Activated T-cell treated with anti-CD3 and anti-CD28 coated beads for 1 hour (primary cell): ENCODE results near the gene ADARB2.

Experiments used
- DNase-seq: peaks from one replicate; pipeline ENCODE4 v3.0.0-alpha.2; 2020; ENCODE audit warnings: low read depth

Gene ADARB2

GRCh38 chr10:1495915-1496517, 241.3 kb downstream of the ADARB2 start:
- no peak for DNase-seq

- DNase-seq, result no peak
Measured at GRCh38 chr10:1492641-1493040, 244.7 kb downstream of the ADARB2 start.

- no peak for DNase-seq
Measured at GRCh38 chr10:1491901-1492300, 245.4 kb downstream of the ADARB2 start.

GRCh38 chr10:1489801-1490200, 247.5 kb downstream of the ADARB2 start:
- DNase-seq, result no peak

- DNase-seq, result no peak
Measured at GRCh38 chr10:1488970-1489548, 248.3 kb downstream of the ADARB2 start.

GRCh38 chr10:1486841-1487687, 250.3 kb downstream of the ADARB2 start:
- no peak for DNase-seq

GRCh38 chr10:1485357-1485756, 252.0 kb downstream of the ADARB2 start:
- DNase-seq, result no peak

GRCh38 chr10:1483826-1484225, 253.5 kb downstream of the ADARB2 start:
- no peak for DNase-seq

- DNase-seq, result no peak
Measured at GRCh38 chr10:1483246-1483645, 254.1 kb downstream of the ADARB2 start.

GRCh38 chr10:1477578-1477977, 259.7 kb downstream of the ADARB2 start:
- no peak for DNase-seq

GRCh38 chr10:1476455-1476803, 260.9 kb downstream of the ADARB2 start:
- no peak for DNase-seq

- no peak for DNase-seq
Measured at GRCh38 chr10:1475771-1476454, 261.4 kb downstream of the ADARB2 start.

GRCh38 chr10:1475098-1475591, 262.2 kb downstream of the ADARB2 start:
- DNase-seq, result no peak

- DNase-seq, result no peak
Measured at GRCh38 chr10:1474376-1475097, 262.8 kb downstream of the ADARB2 start.

GRCh38 chr10:1473874-1474273, 263.5 kb downstream of the ADARB2 start:
- no peak for DNase-seq

- DNase-seq, result no peak
Measured at GRCh38 chr10:1472178-1472958, 265.0 kb downstream of the ADARB2 start.

GRCh38 chr10:1468811-1469210, 268.5 kb downstream of the ADARB2 start:
- DNase-seq, result no peak

GRCh38 chr10:1467334-1468076, 269.8 kb downstream of the ADARB2 start:
- DNase-seq, result no peak

- no peak for DNase-seq
Measured at GRCh38 chr10:1465993-1466764, 271.1 kb downstream of the ADARB2 start.
